Ascending aorta (tissue), 2 donors: Measurements from ENCODE around the gene FOXA2. TPM values are rescaled to one million over a fixed set of nuclear protein-coding genes. Genes with fewer than 3 reads are reported as not detected.

Source experiments
- DNase-seq, 2 donors: peaks; one replicate each; pipeline ENCODE4 v3.0.0-alpha.2; 2019; ENCODE audit warnings: low spot score in 2 of 2
- H3K27ac ChIP-seq, 2 donors: fragments of 200-600 bp; sonication (generic); one replicate each; pipeline ENCODE4 v1.5.1; 2016 to 2017; ENCODE audit warnings: mild to moderate bottlenecking in 1 of 2
- H3K27me3 ChIP-seq: fragments of 200-600 bp; sonication (generic); one replicate; pipeline ENCODE4 v1.5.1; 2017
- H3K36me3 ChIP-seq, 2 donors: fragments of 200-600 bp; sonication (generic); one replicate each; pipeline ENCODE4 v1.5.1; 2016
- H3K4me1 ChIP-seq, 2 donors: fragments of 200-600 bp; sonication (generic); one replicate each; pipeline ENCODE4 v1.5.1; 2016 to 2017; ENCODE audit warnings: mild to moderate bottlenecking in 1 of 2
- H3K4me3 ChIP-seq, 2 donors: fragments of 200-600 bp; sonication (generic); one replicate each; pipeline ENCODE4 v1.5.1; 2016 to 2017; ENCODE audit warnings: mild to moderate bottlenecking in 1 of 2
- H3K9me3 ChIP-seq, 2 donors: fragments of 200-600 bp; sonication (generic); one replicate each; pipeline ENCODE4 v1.5.1; 2016
- intact Hi-C: fragments of 100-400 bp; cut with DNase I; formaldehyde crosslinking; loops from one replicate; pipeline ENCODE4 v1.15.1; 2023
- total RNA-seq: library from RNA; depleted of rRNA; stranded (reverse); fragments of >200 nt; gene quantifications from one replicate; pipeline ENCODE4 v1.1.0, GENCODE V29; 2016
- TF ChIP-seq, protein P1 (sequence below), 3 experiments: fragments of 200-600 bp in 2 of 3; fragments of 450-650 bp in 1 of 3; sonication (generic) in 2 of 3; IDR thresholded peaks; one replicate each; pipeline ENCODE4 v1.5.1; 2016 to 2019; ENCODE audit warnings: antibody characterized with exemption in 3 of 3, mild to moderate bottlenecking in 1 of 3, moderate library complexity in 1 of 3

Gene FOXA2
- total RNA-seq, 1 donor from 2014 or later = not detected

DNA sequence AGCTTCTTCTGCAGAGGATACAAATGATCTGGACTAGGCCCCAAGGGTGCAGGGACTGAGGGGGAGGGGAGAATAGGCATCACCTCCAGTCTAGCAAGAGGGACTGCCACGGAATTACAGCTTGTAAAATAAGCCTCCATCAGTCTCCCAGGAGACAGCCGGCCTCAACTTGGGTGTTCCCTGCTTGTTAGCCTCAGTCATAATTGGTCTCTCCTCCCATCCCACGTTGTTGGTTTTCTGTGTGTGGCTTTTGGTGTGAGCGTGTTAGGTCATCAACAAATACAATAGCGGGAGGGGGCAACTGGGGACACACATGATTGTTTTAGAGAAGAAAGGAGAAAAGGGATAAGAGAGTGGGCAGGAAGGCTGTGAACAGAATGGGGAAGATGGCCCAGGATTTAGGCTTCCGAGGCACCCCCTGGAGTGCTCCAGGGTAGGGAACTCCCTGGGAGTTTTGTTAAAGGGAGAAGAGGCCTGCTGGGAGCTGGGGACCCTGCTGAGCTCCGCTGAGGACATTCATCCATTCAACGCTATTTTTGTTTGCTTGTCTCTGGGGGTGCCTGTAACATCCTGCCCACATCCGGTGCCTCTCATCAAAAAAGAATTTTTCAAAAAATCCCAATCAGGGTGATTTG is 9.2 kb downstream of the FOXA2 start:
- DNase-seq = no peak
- intact Hi-C loops = no loop called here
- peaks cover 11% of the 10 kb centered on the region for H3K27me3 ChIP-seq
- H3K27ac ChIP-seq = no peak overlapping the region
- no peak overlapping the region for H3K4me3 ChIP-seq
- TF ChIP-seq, protein P1, sequence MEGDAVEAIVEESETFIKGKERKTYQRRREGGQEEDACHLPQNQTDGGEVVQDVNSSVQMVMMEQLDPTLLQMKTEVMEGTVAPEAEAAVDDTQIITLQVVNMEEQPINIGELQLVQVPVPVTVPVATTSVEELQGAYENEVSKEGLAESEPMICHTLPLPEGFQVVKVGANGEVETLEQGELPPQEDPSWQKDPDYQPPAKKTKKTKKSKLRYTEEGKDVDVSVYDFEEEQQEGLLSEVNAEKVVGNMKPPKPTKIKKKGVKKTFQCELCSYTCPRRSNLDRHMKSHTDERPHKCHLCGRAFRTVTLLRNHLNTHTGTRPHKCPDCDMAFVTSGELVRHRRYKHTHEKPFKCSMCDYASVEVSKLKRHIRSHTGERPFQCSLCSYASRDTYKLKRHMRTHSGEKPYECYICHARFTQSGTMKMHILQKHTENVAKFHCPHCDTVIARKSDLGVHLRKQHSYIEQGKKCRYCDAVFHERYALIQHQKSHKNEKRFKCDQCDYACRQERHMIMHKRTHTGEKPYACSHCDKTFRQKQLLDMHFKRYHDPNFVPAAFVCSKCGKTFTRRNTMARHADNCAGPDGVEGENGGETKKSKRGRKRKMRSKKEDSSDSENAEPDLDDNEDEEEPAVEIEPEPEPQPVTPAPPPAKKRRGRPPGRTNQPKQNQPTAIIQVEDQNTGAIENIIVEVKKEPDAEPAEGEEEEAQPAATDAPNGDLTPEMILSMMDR (IDR thresholded peaks at IDR 0.05) = no peak
- H3K9me3 ChIP-seq = no peaks in the 10 kb centered on the region
- no peaks in the 10 kb centered on the region for H3K36me3 ChIP-seq
- no peaks in the 10 kb centered on the region for H3K4me1 ChIP-seq

DNA sequence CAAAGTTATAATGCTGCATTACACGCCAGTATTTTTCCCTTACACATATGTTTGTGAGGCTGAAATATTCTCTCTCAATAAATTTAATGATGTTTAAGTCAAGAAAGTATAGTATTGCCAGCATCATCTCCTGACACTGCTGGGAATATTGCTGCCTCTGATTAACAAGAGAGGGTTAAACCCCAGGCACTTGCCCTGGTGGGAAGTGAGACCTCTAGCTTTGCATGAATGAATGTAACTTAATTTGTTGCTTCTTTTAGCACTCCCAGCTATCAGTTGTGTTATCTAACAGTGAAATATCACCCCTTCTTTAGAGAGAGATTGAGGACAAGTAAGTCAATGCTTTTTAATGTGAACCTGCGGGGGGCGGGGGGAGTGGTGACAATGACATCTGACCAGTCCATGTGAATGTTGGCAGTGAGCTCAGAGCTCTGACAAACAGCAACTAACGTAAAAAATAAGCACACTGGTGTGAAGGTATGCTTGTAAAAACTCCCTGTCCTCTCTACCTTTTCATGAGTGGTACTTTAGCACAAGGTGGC is 9.8 kb downstream of the FOXA2 start:
- DNase-seq = no peak
- Histone ChIP-seq H3K27ac (no peak overlapping the region), H3K27me3 (peaks cover 5% of the 10 kb centered on the region), H3K4me3 (no peak overlapping the region), H3K9me3 (no peaks in the 10 kb centered on the region), H3K36me3 (no peaks in the 10 kb centered on the region), H3K4me1 (no peaks in the 10 kb centered on the region)
- intact Hi-C loops = no loop called here
- TF ChIP-seq, protein P1 (IDR thresholded peaks at IDR 0.05) = no peak

DNA sequence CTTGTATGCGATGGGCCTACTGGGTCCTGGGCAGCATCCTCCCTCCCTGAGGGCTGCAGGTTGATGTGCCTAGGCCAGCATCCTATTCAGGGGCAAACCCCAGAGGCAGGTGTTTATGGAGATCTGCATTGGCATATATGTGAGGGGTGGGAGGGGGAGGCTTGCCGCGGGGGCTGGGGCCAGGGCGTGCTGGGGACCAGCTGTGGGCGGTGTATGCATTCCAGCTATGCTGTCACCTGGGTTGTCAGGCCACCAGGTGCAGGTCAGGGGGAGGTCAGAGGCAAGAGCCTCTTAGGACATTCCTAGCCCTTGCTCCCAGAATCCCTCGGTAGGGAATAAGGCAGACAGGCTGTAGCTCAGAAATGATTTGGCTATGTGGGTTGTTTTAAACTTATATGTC is 11.9 kb downstream of the FOXA2 start:
- Histone ChIP-seq H3K27ac (no peak overlapping the region), H3K9me3 (no peaks in the 10 kb centered on the region), H3K4me1 (no peaks in the 10 kb centered on the region), H3K4me3 (no peak overlapping the region), H3K27me3 (peaks cover 5% of the 10 kb centered on the region), H3K36me3 (no peaks in the 10 kb centered on the region)
- intact Hi-C loops = no loop called here
- TF ChIP-seq, protein P1 (IDR thresholded peaks at IDR 0.05) = no peak
- DNase-seq = no peak

DNA sequence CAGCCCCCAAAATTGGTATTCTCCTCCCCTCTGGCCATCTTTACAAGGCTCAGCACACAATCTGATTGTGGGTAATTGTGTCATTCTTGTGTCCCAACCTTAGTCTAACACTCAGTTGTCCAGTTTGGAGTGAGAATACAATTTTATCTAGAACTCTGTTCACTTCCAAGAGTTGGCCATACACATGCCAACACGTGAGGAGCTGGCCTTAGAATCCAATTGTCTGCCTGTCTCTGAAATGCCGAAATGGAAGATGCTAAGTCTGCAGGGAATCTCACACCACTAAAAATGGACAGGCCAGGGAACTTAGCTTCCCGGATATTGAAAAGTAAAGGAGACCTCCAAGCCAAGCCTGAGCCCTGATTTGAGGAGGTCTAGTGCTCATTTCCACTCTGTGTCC is 12.3 kb downstream of the FOXA2 start:
- Histone ChIP-seq H3K36me3 (no peaks in the 10 kb centered on the region), H3K27me3 (peaks cover 5% of the 10 kb centered on the region), H3K27ac (no peak overlapping the region), H3K4me1 (no peaks in the 10 kb centered on the region), H3K4me3 (no peak overlapping the region), H3K9me3 (no peaks in the 10 kb centered on the region)
- TF ChIP-seq, protein P1 (IDR thresholded peaks at IDR 0.05) = no peak
- intact Hi-C loops = no loop called here
- no peak for DNase-seq

DNA sequence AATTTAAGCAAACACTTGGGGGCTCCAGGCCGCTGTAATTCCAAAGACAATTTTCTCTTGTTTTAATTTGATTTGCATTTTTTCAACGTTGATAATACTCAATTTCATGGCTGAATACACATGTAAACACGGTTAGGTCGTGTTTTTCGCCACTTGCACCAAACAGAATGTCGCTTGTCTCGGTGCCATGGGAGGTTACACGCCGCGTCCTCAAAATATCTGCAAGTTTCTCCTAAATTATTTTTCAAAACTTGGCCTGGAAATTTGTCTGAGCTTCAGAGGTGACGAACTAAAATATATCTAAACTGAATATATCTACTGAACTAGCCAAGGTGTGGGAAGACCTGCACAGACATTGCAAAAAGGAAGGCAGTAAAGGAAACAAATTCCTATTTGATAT is 15.0 kb downstream of the FOXA2 start:
- H3K4me3 ChIP-seq = no peak overlapping the region
- DNase-seq = no peak
- no peaks in the 10 kb centered on the region for H3K9me3 ChIP-seq
- TF ChIP-seq, protein P1 (IDR thresholded peaks at IDR 0.05) = no peak
- peaks cover 5% of the 10 kb centered on the region for H3K27me3 ChIP-seq
- H3K4me1 ChIP-seq = no peaks in the 10 kb centered on the region
- intact Hi-C loops = no loop called here
- H3K27ac ChIP-seq = no peak overlapping the region
- H3K36me3 ChIP-seq = no peaks in the 10 kb centered on the region
